Fibroblast of mammary gland (primary cell): ENCODE data around the gene CACNA1S.

Experiments used
- DNase-seq: peaks from one replicate; pipeline ENCODE4 v3.0.0-alpha.2; 2010; ENCODE audit warnings: low read depth
- H3K4me3 ChIP-seq: 2 replicates; pipeline ENCODE4 v1.5.1; 2011; ENCODE audit warnings: low read depth, mild to moderate bottlenecking, low read length, moderate library complexity; ENCODE audit not compliant: control insufficient read depth
- TF ChIP-seq, protein P1 (sequence below): conservative IDR thresholded peaks from 2 replicates; pipeline ENCODE4 v1.5.1; 2011; ENCODE audit warnings: low read depth, low read length, inconsistent platforms; ENCODE audit not compliant: control insufficient read depth, insufficient read depth

The CACNA1S gene

DNA sequence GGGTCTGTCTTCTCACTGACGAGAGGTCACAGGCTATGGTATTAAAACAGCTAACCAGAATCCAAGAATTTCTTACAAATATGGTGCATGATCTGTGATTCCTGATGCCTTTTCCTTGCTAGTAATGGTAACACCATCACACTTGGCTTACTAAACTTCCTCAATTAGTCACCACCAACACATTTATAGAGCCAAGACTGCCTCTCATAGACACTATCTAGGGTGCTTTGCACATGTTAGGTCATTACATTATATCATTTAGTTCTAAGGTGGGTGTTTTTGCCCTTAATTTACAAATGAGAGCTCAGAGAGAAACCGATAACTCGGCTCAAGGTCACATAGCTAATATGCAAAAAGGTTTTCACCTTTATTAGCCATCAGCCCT lies 97.4 kb downstream of the CACNA1S start:
- TF ChIP-seq, protein P1, sequence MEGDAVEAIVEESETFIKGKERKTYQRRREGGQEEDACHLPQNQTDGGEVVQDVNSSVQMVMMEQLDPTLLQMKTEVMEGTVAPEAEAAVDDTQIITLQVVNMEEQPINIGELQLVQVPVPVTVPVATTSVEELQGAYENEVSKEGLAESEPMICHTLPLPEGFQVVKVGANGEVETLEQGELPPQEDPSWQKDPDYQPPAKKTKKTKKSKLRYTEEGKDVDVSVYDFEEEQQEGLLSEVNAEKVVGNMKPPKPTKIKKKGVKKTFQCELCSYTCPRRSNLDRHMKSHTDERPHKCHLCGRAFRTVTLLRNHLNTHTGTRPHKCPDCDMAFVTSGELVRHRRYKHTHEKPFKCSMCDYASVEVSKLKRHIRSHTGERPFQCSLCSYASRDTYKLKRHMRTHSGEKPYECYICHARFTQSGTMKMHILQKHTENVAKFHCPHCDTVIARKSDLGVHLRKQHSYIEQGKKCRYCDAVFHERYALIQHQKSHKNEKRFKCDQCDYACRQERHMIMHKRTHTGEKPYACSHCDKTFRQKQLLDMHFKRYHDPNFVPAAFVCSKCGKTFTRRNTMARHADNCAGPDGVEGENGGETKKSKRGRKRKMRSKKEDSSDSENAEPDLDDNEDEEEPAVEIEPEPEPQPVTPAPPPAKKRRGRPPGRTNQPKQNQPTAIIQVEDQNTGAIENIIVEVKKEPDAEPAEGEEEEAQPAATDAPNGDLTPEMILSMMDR: no peak

DNA sequence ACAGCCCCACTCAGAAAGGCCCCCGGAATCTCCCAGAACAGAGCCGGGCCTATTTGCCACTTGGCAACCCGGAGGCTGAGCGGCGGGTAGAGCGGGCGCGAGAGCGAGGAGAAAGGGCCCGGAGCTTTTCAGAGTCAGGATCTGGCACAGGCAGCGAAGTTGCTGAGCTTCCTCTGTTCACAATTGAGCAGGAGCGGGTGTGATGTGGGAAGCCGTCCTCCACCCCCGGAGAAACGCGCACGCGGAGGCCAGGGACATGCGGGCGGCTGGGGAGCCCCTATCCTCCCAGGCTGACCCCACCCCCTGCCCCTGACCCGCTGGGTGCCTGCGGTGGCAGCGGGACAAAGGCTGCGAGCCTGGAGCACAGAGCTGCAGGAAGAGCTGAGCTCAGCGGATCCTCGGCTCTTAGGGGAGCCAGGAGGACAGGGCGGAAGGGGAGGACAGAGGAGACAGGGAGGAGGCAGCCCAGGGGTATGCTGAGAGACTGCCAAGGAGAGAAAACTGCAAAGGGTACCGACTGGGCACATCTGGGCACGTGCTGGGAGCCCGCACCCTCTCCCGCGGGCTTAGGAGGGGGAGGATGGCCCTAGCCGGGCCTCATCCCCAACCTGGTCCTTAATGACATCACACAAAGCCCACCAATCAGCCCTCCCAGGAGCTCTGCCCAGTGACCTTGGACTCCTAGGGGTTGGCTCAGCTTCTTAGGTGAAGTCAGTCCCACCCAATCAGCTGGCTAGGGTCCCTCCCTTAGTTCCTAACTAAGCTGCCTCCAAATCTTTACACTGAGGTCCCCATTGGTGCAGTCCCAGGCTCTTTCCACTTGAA lies 98.0 kb downstream of the CACNA1S start:
- no peak overlapping the region for H3K4me3 ChIP-seq
- TF ChIP-seq, protein P1: no peak
- no peak for DNase-seq

More for the DNA sequence above, 97.4 kb downstream of the CACNA1S start:
- H3K4me3 ChIP-seq: no peak overlapping the region
- peak; percentile 10 for DNase-seq

DNA sequence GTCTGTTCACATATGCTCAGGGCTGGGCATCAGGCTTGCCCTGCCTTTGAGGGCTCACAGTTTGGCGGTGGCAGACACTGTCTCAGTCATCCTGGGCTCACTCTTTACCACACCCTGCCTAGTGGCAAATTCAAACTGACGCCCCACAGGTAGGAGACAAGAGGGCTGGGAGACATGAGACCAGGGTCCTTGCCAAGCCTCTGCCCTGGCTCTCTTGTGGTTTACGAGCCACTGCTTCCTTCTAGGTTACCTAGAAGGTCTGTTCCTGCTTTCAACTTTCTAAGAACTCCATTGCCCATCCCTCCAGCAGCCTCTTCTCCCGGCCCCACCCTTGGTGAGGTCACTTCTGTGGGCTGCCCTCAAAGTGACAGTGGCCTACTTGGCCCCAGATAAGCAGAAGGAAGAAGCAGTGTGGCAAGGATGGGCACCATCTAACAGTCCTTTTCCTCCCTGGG lies 99.2 kb downstream of the CACNA1S start:
- H3K4me3 ChIP-seq: no peak overlapping the region
- TF ChIP-seq, protein P1: no peak
- no peak for DNase-seq

DNA sequence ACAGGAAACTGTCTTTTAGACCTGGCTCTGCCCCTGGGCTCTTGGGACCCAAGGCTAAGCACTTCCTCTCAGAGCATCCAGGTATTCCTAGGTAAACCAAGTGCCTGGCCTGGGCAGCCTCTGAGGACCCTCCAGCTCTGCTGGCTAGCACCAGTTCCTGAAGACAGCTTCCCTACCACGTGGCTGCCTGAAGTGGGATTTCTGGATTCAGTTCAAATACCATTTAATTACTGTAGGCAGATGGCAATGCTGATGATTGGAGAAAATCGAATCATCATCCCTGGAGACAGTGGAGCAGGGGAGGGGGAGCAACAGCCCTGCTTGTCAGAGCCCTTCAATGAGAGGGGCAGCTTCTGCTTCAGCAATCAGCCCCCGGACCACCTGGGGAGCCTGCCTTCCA lies 100.6 kb downstream of the CACNA1S start:
- H3K4me3 ChIP-seq: no peak overlapping the region
- no peak for DNase-seq
- TF ChIP-seq, protein P1: no peak

DNA sequence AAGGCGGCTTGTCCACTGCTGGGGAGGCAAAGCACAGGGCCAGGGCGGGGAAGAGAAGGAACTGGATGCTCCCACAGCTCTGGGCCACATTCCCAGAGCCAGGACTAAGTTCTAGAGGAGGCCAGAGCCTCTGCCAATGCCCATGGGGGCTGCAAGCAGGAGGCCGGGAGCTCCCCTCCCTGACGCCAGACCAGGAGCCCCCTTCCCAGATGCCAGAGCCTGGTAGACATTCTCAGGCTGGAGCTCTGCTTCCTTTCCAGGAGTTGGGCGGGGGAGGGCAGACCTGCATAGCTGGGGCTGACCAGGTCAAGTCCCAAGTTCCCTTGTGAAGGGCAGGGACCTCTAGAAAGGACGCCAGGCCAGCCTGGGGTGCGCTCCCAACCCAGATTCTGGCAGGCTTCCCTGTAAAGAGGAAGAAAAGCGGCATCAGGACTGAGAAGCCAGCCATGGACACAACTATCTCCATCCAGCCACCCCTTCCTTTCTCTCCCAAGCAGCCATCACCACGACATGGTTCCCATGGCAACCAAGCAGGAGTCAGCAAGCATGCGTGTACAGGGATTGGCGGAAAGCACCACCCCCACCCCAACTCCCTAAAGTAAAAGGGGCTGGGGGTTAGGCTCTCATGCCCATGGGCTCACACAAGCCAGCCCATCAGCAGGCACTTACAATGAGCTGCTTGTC lies 102.1 kb downstream of the CACNA1S start:
- DNase-seq: no peak
- H3K4me3 ChIP-seq: no peak overlapping the region
- TF ChIP-seq, protein P1: no peak

DNA sequence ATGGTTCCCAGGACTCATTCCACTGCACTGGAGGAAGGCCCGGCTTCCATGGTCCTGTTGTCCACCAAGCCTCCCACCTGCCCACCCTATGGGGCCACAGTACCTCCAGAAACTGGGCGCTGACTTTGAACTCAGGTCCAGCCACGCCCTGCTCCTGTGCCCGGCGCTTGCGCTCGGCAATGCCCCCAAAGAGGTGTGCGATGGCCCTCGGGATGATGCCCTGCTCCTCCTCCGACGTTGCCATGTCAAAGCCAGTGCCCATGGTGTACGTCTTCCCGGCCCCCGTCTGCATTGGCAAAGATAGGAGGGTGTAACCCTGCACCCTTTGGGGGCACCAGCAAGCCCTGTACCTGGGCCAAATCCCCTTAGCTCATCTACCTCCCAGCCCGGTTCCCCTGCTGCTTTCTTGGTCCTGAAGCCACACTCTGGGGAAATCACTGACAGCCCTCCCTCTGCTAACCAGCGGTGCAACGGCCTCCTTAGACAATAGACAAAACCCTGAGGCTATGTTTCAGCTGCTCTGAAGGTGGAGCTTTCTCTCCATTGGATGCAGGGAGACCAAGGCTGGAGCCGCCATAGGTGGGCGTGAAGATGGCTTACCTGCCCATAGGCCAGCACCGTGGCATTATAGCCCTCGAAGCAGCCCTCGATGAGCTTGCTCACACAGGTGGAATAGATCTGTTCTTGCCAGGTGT lies 103.4 kb downstream of the CACNA1S start:
- TF ChIP-seq, protein P1: no peak
- no peak overlapping the region for H3K4me3 ChIP-seq
- no peak for DNase-seq
